GM23338 (cell line): ENCODE data around the gene DAP3. TPM values are rescaled to one million over a fixed set of nuclear protein-coding genes. Genes with fewer than 3 reads are reported as not detected.

ENCODE experiments used
- ATAC-seq: fragments of 200-7000 bp; cut with Tn5 transposase; 3 replicates; pipeline ENCODE4 v1.9.1; 2020
- DNase-seq: peaks from one replicate; pipeline ENCODE4 v3.0.0-alpha.2; 2015; ENCODE audit warnings: low spot score
- H2AFZ ChIP-seq: fragments of 200-600 bp; sonication (generic); 2 replicates; pipeline ENCODE4 v1.8.0; 2016; ENCODE audit warnings: antibody characterized with exemption, mild to moderate bottlenecking, moderate library complexity
- H3F3A ChIP-seq: fragments of 200-600 bp; sonication (generic); replicated peaks from 2 replicates; pipeline ENCODE4 v1.8.0; 2017; ENCODE audit warnings: antibody characterized with exemption, mixed run types, low read depth
- H3K27ac ChIP-seq: fragments of 200-600 bp; sonication (generic); 2 replicates; pipeline ENCODE4 v1.6.1; 2016; ENCODE audit warnings: low read depth
- H3K27me3 ChIP-seq: fragments of 200-600 bp; sonication (generic); 2 replicates; pipeline ENCODE4 v1.8.0; 2016; ENCODE audit warnings: mild to moderate bottlenecking, mixed run types, moderate library complexity; ENCODE audit not compliant: insufficient read depth
- H3K36me3 ChIP-seq: fragments of 200-600 bp; sonication (generic); 2 replicates; pipeline ENCODE4 v1.8.0; 2016; ENCODE audit warnings: mild to moderate bottlenecking; ENCODE audit not compliant: insufficient read depth
- H3K4me1 ChIP-seq: fragments of 200-600 bp; sonication (generic); 2 replicates; pipeline ENCODE4 v1.8.0; 2016; ENCODE audit warnings: mild to moderate bottlenecking, moderate library complexity; ENCODE audit not compliant: insufficient read depth
- H3K4me2 ChIP-seq: fragments of 200-600 bp; sonication (generic); 2 replicates; pipeline ENCODE4 v1.7.1; 2017; ENCODE audit warnings: mixed run types
- H3K4me3 ChIP-seq: fragments of 200-600 bp; sonication (generic); 2 replicates; pipeline ENCODE4 v1.6.1; 2016; ENCODE audit warnings: mixed run types
- H3K79me2 ChIP-seq: fragments of 200-600 bp; sonication (generic); replicated peaks from 2 replicates; pipeline ENCODE4 v1.8.0; 2017; ENCODE audit warnings: mild to moderate bottlenecking; ENCODE audit not compliant: insufficient read depth
- H3K9me2 ChIP-seq: fragments of 200-600 bp; sonication (generic); 2 replicates; pipeline ENCODE4 v1.8.0; 2017; ENCODE audit not compliant: insufficient read depth
- H4K20me1 ChIP-seq: fragments of 200-600 bp; sonication (generic); replicated peaks from 2 replicates; pipeline ENCODE4 v1.8.0; 2017; ENCODE audit warnings: mild to moderate bottlenecking; ENCODE audit not compliant: insufficient read depth
- H3K27ac Mint-ChIP-seq: 2 replicates; pipeline ENCODE4 v1.8.0; 2020; ENCODE audit warnings: inconsistent platforms, mild to moderate bottlenecking, moderate library complexity, mixed read lengths
- H3K27me3 Mint-ChIP-seq: 3 replicates; pipeline ENCODE4 v1.8.0; 2022; ENCODE audit warnings: low read depth, mild to moderate bottlenecking, moderate library complexity, mixed read lengths, inconsistent platforms; ENCODE audit not compliant: insufficient read depth, poor library complexity
- H3K36me3 Mint-ChIP-seq: 3 replicates; pipeline ENCODE4 v1.8.0; 2021; ENCODE audit warnings: low read depth, mild to moderate bottlenecking, inconsistent platforms, moderate library complexity, mixed read lengths
- H3K4me1 Mint-ChIP-seq: 3 replicates; pipeline ENCODE4 v1.8.0; 2020; ENCODE audit warnings: mild to moderate bottlenecking, inconsistent platforms, mixed read lengths
- H3K4me3 Mint-ChIP-seq: 3 replicates; pipeline ENCODE4 v1.8.0; 2021; ENCODE audit warnings: moderate library complexity, mild to moderate bottlenecking, inconsistent platforms, mixed read lengths
- H3K9me3 Mint-ChIP-seq: 3 replicates; pipeline ENCODE4 v1.8.0; 2020; ENCODE audit warnings: moderate library complexity, mild to moderate bottlenecking, inconsistent platforms, mixed read lengths
- CREB1 ChIP-seq: fragments of 250-450 bp; sonication (Bioruptor Pico); IDR thresholded peaks from 2 replicates; pipeline ENCODE4 v1.5.0; 2020; ENCODE audit warnings: low read depth, mild to moderate bottlenecking, moderate library complexity
- EZH2 ChIP-seq: fragments of 200-600 bp; sonication (generic); IDR thresholded peaks from one replicate; pipeline ENCODE4 v1.8.0; 2017; ENCODE audit warnings: antibody characterized with exemption, mild to moderate bottlenecking, low read depth; ENCODE audit not compliant: unreplicated experiment
- EZH2phosphoT487 ChIP-seq: fragments of 200-600 bp; sonication (generic); IDR thresholded peaks from one replicate; pipeline ENCODE4 v1.8.1; 2018; ENCODE audit warnings: antibody characterized with exemption; ENCODE audit not compliant: unreplicated experiment
- JUNB ChIP-seq: IDR thresholded peaks from one replicate; pipeline ENCODE4 v1.6.1; 2016; ENCODE audit warnings: antibody characterized with exemption; ENCODE audit not compliant: unreplicated experiment
- NANOG ChIP-seq: IDR thresholded peaks from 2 replicates; pipeline ENCODE4 v1.6.1; 2016; ENCODE audit warnings: antibody characterized with exemption, borderline replicate concordance
- POLR2AphosphoS5 ChIP-seq: IDR thresholded peaks from 2 replicates; pipeline ENCODE4 v1.6.1; 2016; ENCODE audit warnings: antibody characterized with exemption, low read depth
- REST ChIP-seq: IDR thresholded peaks from one replicate; pipeline ENCODE4 v1.6.1; 2018; ENCODE audit warnings: antibody characterized with exemption; ENCODE audit not compliant: unreplicated experiment
- STAT1 ChIP-seq: IDR thresholded peaks from one replicate; pipeline ENCODE4 v1.6.1; 2016; ENCODE audit warnings: antibody characterized with exemption; ENCODE audit not compliant: unreplicated experiment
- ZNF114 ChIP-seq: fragments of 250-450 bp; sonication (Bioruptor Pico); IDR thresholded peaks from 2 replicates; pipeline ENCODE4 v1.5.0; 2020; ENCODE audit warnings: mild to moderate bottlenecking, moderate library complexity
- ZNF331 ChIP-seq: fragments of 250-450 bp; sonication (Bioruptor Pico); IDR thresholded peaks from 2 replicates; pipeline ENCODE4 v1.5.0; 2020; ENCODE audit warnings: low read depth, mild to moderate bottlenecking, moderate library complexity
- ZNF462 ChIP-seq: fragments of 250-450 bp; sonication (Bioruptor Pico); IDR thresholded peaks from 2 replicates; pipeline ENCODE4 v1.5.0; 2020; ENCODE audit warnings: mild to moderate bottlenecking, moderate library complexity
- polyA plus RNA-seq: library from polyadenylated mRNA; unstranded; fragments of >200 nt; fragmentation: Nextera tagmentation; extraction: Ambion mirVana; gene quantifications from 2 replicates; pipeline ENCODE4 v1.2.1, GENCODE V29; 2016
- total RNA-seq: library from RNA; depleted of rRNA; stranded (reverse); fragments of >200 nt; shearing (Covaris generic); gene quantifications from 2 replicates; pipeline ENCODE4 v1.2.3, GENCODE V29; 2014
- TF ChIP-seq, protein P1 (sequence below): IDR thresholded peaks from 2 replicates; pipeline ENCODE4 v1.6.1; 2016; ENCODE audit warnings: antibody characterized with exemption
- TF ChIP-seq, protein P2 (sequence below), 2 experiments: fragments of 200-600 bp in 1 of 2; sonication (generic) in 1 of 2; conservative IDR thresholded peaks; 2 replicates each; pipeline versions ENCODE4 v1.5.1 to v1.6.1; 2016 to 2017; ENCODE audit warnings: antibody characterized with exemption in 2 of 2, low read depth in 2 of 2, mild to moderate bottlenecking in 2 of 2, moderate library complexity in 1 of 2

Gene DAP3
- total and polyA plus RNA-seq, 2 experiments from 2014 or later: 89.8 to 90.1 TPM

- Mint-ChIP-seq H3K4me3 (no peak overlapping the region), H3K4me1 (no peaks in the 10 kb centered on the region), H3K27me3 (no peaks in the 10 kb centered on the region), H3K9me3 (no peaks in the 10 kb centered on the region), H3K36me3 (peaks cover 57% of the 10 kb centered on the region), H3K27ac (no peak overlapping the region)
- H3K36me3 ChIP-seq: peaks cover 37% of the 10 kb centered on the region
- TF ChIP-seq, protein P1, sequence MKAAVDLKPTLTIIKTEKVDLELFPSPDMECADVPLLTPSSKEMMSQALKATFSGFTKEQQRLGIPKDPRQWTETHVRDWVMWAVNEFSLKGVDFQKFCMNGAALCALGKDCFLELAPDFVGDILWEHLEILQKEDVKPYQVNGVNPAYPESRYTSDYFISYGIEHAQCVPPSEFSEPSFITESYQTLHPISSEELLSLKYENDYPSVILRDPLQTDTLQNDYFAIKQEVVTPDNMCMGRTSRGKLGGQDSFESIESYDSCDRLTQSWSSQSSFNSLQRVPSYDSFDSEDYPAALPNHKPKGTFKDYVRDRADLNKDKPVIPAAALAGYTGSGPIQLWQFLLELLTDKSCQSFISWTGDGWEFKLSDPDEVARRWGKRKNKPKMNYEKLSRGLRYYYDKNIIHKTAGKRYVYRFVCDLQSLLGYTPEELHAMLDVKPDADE: no peak
- TF ChIP-seq CREB1 (no peak), EZH2 (no peak), JUNB (no peak), POLR2AphosphoS5 (no peak), ZNF331 (CRISPR knock-in tag) (no peak), ZNF114 (CRISPR knock-in tag) (no peak), REST (no peak), STAT1 (no peak), NANOG (no peak), ZNF462 (CRISPR knock-in tag) (no peak), EZH2phosphoT487 (no peak)
- TF ChIP-seq, protein P2, sequence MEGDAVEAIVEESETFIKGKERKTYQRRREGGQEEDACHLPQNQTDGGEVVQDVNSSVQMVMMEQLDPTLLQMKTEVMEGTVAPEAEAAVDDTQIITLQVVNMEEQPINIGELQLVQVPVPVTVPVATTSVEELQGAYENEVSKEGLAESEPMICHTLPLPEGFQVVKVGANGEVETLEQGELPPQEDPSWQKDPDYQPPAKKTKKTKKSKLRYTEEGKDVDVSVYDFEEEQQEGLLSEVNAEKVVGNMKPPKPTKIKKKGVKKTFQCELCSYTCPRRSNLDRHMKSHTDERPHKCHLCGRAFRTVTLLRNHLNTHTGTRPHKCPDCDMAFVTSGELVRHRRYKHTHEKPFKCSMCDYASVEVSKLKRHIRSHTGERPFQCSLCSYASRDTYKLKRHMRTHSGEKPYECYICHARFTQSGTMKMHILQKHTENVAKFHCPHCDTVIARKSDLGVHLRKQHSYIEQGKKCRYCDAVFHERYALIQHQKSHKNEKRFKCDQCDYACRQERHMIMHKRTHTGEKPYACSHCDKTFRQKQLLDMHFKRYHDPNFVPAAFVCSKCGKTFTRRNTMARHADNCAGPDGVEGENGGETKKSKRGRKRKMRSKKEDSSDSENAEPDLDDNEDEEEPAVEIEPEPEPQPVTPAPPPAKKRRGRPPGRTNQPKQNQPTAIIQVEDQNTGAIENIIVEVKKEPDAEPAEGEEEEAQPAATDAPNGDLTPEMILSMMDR (conservative IDR thresholded peaks at IDR 0.05; ENCODE audit: low read depth in 2 of 2): no peak
- H4K20me1 ChIP-seq: no peaks in the 10 kb centered on the region; the same call in none of the 2 replicates
- H3K4me2 ChIP-seq: no peak overlapping the region
- H3K9me2 ChIP-seq: no peaks in the 10 kb centered on the region
- no peaks in the 10 kb centered on the region for H3K4me1 ChIP-seq
- H3K27me3 ChIP-seq: no peaks in the 10 kb centered on the region
- H3K27ac ChIP-seq: no peak overlapping the region
- ATAC-seq: no peak
- no peaks in the 10 kb centered on the region for H3K79me2 ChIP-seq
- H2AFZ ChIP-seq: no peak overlapping the region
- no peak overlapping the region for H3K4me3 ChIP-seq
- no peaks in the 10 kb centered on the region for H3F3A ChIP-seq
- no peak for DNase-seq
These were observed 87.5 kb downstream of the DAP3 start for GRCh38 chr1:155776414-155776813.
